HG03103 (cell line): Measurements from ENCODE around the gene G6PC1.
"Not testable (repeated sequence)": the region's sequence is repeated elsewhere in the genome, so short reads cannot be mapped to it uniquely, and the experiment has no call there.

Experiments used
- ATAC-seq: cut with Tn5 transposase; IDR thresholded peaks from one replicate; pipeline ENCODE4 v1.9.1; 2021; ENCODE audit warnings: low read depth; ENCODE audit not compliant: unreplicated experiment

The G6PC1 gene

DNA sequence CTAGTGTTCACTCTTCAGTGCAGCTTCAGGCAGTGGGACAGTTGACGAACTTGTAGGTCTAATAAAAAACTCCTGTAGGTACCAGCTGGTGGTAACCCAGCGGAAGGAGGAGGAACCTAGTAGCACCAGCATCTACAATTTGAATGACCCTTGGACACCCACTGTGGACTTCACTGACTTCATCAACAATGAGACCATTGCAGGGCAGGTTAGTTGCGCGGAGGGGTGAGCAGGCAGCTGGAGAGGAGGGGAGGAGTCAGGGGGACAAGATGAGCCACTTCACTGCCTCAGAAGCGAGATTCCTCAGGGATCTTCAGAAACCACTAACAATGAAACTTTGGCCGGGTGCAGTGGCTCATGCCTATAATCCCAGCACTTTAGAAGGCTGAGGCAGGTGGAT lies 27.3 kb upstream of the G6PC1 start:
- ATAC-seq = no peak

DNA sequence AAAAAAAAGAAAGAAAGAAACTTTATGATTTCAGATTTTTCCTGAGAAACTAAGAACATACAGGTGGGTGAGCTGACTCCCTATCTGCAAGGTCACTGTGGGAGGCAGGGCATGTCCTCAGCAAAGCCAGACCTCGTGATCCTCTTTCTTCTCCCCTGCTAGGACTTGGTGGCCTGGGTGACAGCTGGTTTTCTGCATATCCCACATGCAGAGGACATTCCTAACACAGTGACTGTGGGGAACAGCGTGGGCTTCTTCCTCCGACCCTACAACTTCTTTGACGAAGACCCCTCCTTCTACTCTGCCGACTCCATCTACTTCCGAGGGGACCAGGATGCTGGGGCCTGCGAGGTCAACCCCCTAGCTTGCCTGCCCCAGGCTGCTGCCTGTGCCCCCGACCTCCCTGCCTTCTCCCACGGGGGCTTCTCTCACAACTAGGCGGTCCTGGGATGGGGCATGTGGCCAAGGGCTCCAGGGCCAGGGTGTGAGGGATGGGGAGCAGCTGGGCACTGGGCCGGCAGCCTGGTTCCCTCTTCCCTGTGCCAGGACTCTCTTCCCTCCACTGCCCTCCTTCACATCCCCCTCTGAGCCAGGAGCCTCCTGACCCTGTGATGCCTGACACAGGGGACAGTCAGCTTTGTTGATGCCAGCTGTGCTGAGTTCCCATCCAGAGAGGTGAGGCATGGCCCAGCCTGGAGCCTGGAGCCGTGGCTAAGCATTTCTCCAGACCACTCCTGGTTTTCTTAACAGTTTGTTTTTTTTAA lies 26.5 kb upstream of the G6PC1 start:
- not testable (repeated sequence) for ATAC-seq

DNA sequence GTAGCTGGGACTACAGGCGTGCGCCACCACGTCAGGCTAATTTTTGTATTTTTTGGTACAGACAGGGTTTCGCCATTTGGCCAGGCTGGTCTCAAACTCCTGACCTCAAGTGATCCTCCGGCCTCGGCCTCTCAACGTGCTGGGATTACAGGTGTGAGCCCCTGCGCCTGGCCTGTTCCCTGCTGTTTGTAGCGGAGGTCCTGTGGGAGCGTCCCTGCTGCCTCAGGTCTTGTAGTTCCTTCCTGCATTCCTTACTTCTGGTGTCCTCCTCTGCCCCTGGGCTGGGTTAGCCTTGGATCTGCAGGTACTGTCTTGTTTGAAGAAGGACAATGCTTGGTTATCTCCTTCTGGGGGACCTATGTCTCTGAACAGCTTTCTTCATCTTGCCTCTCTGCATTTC lies 23.6 kb upstream of the G6PC1 start:
- ATAC-seq = no peak

DNA sequence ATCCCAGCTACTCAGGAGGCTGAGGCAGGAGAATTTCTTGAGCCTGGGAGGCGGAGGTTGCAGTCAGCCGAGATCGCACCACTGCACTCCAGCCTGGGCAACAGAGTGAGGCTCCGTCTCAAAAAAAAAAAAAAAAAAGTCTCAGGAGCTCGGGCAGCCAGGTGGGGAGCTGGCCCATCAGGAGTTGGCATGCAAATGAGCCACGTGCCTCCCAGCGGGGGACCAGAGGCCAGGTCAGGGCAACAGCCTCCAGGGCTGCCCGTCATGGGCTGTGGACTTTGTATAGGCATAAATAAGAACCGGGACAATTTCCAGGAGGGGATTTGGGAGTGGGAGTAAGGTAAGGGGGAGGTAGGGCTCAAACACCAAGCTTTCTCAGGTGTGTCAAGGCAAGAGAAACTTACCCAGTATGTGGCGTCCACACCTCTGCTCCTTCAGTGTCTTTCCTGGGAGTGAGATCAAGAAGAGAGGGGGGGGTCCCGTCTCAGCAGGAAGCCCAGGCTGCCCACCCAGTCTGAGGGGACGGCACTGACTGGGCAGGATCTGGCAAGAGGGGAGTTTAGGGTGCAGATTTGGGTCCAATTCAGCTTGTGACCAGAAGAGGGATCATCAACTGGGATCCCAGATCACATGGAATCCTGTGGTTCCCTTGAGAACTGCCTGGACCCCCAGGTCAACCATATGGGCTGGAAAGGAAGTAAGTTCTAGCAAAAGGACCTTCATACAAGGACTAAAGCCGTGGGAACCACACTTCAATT lies 22.3 kb upstream of the G6PC1 start:
- no peak for ATAC-seq

DNA sequence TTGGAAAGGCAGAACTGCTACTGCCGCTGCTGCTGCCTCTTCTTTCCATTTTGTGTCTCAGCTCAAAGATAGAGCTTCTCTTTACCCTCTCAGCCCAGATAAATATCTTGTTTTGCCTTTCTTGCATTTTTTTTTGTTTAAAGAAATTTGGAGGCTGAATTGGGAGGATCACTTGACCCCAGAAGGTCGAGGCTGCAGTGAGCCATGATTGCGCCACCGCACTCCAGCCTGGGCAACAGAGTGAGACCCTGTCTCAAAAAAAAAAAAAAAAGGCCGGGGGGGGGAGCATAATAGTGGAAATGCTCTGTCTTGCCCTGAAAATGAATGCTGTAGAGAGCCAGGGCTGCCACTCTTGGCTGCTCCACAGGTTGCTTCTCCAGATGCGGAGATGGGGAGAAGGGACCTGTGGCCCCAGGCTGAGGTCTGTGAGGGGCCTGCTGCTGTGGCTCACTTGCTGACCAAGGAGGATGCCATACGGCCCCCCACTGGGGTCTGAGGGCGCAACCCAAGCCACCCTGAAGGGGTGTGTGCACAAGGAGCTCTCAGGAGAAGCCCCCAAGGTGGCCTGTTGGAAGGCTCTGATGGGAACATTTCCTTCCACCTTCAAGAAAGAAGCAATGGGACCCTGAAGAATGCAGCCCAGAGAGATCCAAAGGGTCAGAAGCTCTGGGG lies 21.5 kb upstream of the G6PC1 start:
- no peak for ATAC-seq

DNA sequence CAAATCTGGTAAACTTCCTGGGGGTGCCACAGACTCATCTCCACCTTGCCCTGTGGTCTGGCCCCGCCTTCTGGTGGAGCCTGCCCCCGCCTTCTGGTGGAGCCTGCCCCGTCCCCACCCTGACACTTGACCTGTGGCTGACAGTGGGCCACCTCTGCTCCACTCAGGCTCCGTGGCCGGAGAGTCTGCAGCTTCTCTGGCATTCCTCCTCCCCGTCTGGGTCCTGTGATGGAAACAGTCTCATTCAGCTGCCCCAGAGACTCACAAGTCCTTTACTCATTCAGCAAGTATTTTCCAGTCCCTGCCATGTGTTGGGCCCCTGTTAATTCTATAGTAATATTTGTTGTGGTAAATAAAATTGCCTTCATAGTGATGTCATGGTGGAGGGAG lies 21.0 kb upstream of the G6PC1 start:
- no peak for ATAC-seq

DNA sequence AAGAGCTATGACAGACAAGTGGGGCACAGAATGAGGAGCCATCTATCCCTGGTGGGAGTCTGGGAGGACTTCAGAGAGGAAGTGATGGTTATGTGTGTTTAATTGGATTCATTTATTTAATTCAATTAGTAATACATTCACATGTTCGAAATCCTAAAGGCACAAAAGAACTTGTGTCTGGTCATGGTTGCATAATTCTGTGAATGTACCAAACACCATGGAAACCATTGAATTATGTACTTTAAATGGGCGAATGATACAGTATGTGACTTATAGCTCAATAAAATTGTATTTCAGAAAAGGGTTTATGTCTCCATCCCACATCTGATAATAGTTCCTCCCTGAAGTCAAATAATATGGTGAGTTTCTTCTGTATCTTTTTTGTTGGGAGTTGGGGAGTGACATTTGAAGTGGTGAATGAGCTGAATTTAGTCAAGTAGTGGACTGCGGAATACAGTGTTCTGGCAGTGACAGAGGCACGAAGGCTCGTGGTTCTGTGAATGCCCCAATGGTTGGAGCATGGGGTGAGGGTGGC lies 19.8 kb upstream of the G6PC1 start:
- no peak for ATAC-seq

DNA sequence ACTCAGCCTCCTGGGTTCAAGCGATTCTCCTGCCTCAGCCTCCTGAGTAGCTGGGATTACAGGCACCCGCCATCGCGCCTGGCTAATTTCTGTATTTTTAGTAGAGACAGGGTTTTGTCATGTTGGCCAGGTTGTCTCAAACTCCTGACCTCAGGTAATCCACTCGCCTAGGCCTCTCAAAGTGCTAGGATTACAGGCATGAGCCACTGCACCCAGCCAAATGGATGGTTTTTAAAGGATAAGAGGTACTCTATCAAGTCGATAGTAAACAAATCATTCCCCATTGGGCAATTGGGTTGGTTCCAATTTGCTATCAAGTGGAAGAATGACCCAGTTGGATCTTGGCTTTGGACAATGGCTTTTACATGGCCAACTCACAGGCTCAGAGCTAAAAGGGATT lies 18.9 kb upstream of the G6PC1 start:
- ATAC-seq = not testable (repeated sequence)

DNA sequence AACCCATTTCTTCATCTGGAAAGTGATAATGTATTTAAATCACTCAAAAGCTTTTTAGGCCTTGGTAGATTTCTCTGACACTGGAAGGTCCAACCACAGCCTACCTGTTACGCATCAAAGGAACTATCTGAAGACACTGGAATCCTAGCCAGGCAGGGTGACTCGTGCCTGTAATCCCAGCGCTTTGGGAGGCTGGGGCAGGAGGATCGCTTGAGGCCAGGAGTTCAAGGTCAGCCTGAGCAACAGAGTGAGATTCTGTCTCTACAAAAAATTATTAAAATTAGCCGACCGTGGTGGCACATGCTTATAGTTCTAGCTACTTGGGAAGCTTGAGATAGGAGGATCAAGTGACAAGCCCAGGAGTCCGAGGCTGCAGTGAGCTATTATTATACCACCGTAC lies 18.4 kb upstream of the G6PC1 start:
- no peak for ATAC-seq

DNA sequence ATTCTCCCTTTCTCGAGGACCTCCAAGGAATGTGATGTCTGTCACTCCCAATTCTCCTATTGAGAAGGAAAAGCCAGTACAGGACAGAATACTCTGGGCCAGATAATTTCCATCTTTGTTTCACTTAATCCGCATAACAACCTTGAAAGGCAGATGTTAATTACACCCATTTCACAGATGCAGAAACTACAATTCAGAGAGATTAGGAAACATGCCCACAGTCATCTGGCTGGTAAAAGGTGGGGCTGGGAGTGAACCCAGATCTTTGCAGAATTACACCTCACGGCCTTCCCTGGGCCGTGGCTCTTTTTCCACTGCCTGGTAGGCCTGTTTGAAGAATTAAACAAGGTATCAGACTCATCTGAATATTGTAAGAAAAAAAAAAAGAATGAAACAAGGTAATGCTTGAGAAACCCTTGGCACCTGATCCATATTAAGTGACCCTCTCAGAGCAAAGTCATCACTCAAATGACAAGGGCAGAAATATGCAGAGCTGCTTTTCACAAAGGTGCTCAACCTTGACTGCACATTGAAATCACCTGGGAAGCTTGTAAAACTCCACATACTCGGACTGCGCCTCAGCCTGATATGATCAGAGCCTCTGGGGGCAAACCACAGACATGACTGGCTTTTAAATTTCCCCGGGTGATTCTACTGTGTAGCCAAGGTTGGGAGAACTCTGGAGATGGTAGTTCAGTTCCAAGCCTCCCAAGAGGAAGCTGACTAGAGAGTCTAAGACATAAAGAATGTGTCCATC lies 16.6 kb upstream of the G6PC1 start:
- ATAC-seq = no peak

DNA sequence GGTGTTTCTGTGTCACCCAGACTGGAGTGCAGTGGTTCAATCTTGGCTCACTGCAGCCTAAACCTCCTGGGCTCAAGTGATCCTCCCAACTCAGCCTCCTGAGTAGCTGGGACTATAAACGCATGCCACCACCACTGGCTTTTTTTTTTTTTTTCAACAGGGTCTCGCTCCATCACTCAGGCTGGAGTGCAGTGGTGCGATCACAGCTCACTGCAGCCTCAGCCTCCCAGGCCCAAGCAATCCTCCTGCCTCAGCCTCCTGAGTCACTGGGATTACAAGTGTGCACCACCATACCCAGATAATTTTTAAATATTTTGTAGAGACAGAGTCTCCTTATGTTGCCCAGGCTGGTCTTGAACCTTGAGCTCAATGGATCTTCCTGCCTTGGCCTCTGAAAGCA lies 14.8 kb upstream of the G6PC1 start:
- ATAC-seq = not testable (repeated sequence)

DNA sequence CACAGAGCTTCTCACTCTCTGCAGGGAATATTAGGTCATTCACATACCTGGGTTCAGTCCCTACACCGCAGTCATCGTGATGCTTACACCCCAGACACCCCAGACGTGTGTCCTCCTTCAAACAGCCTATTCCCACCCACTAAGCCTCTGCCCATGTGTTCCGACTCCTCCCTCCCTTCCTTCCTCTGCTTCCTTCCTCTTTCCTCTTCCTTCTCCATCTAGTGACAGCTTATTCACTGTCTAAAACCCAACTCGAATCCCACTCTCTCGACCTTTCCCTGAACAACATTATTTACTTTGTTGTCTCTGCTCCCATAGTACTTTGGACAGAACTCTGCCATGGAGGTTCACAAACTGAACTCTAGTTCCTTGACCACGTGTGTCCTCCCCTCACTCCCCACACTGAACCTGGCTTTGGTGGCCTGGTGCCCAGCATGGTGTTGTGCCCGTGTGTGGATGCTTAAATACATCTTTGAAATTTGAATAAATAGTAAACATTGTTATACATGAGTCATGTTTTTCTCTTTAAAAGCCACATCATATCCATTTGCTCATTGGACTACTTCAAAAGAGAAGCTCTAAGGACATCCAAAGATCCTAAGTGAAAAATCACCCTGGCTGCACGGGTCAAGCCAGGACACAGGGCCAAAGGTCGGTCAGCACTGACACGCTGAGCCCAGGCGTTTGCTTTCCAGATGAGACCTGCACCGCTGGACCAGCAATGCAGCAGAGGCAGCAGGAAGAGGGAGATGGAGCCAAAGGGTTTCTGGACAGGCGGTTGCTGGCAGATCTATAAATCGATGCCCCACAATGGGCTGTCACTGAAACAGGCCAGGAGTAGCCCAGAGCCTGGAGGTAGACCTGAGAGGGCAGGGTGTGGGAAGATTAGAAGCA lies 14.1 kb upstream of the G6PC1 start:
- no peak for ATAC-seq

DNA sequence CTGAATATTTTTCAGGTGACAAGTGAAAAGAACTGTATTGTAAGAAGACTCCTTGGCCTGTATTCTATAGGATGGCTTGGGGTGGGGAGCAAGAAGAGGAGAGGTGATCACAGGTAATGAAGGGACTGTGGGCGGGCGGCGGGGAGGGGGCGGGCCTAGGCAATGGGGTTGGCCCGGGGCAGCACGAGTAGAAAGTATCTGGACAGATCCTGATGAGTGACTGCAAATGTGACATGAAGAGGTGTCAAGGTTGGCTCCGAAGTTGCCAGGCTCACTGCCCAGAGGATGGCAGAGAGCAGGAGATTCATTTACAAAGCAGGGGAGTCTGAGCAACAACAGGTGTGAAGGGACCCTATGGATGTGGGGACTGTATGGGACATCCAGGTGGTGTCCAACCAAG lies 10.8 kb upstream of the G6PC1 start:
- no peak for ATAC-seq

DNA sequence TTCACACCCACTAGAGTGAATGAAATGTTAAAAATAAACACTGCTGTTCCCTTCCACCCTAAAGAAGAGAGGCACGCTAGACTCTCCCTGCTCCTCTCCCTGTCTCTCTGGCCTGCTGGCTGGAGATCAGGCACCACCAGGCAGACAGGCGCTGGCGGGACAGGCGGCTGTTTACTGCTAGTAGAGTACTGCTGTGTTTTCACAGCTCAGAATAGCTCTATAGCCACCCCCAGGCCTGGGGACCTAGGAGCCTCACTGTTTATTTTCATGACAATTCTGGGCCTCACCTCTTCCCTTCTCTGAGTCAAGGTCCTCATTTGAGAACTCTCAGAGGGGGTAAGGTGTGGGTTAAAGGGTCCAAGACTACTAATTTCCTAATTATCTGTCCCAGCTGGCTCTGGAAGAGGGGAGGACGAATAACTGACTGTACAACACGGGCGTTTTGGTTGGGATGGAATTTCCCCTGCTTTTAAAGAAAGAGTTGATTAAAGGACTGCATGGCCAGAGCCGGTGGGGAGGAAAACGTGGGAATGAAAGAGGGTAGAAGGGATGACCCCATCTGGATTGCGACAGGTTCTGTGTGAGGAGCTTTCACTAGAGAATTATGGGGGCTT lies 9.0 kb upstream of the G6PC1 start:
- ATAC-seq = no peak

DNA sequence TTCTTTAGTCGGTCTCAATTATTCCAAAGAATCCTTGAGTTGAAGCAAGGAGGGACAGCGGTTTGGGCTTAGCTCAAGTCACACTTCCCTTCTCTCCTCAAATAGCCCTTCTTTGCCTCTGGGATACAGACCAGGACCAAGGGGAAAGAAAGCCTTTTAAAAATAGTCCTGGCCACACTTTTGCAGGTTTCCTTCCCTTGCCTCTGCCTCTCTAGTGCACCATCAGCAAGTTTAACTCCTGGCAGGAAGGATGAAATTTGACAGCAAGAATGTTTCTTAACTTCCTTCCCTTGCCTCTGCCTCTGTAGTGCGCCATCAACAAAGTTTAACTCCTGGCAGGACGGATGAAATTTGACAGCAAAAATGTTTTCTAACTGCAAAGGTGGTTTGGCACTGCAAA lies 7.2 kb upstream of the G6PC1 start:
- ATAC-seq = no peak

DNA sequence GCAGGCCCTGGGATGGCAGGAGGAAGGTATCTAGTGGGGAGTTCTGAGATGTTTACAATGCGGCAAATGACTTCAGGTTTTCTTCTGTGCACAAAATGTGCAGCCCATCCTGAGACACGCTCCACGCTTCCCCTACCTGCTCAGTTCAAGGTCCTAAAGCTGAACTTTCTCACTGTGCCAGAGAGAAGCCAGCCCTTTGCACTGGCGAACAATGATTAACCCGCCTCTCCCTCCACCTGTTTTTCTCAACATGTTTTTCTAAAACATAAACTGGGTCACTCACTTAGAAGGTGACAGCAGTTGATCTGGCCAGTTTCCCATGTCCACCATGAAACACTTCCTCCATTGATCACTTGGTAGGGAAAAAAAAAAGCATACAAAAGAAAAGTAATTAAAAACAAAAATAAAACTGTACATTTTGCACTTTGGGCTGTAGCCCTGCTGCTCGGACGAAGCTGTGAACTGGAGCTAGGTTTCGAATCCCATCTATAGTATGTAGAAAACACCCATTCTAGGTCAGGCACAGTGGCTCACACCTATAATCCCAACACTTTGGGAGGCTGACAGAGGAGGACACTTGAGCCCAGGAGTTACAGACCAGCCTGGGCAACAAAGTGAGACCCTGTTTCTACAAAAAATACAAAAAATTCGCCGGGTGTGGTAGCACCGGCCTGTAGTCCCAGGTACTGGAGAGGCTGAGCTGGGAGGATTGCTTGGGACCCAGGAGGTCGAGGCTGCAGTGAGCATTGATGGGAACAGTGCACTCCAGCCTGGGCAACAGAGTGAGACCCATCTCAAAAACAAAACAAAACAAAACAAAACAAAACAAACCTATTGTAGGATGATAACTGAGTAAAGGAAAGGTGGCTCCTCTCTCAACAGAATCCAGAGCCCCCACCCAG lies 6.1 kb upstream of the G6PC1 start:
- ATAC-seq = no peak

DNA sequence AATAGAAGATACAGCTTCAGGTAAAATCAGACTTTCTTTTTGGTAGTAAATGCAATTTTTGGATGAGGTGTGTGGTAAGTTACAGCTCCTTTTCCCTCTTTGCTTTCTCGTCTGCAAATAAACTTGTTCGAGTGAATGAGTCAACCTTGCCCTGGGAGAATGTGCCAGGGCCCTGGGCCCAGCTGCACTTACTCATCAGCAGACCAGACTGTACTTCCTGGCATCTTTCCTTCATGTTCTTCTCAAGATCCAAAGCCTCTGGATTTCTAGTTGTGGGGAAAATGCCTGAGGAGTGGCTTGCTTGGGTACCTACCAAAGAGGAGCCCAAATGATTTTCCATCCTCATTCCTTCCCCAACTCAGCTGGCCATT lies 5.4 kb upstream of the G6PC1 start:
- ATAC-seq = no peak

DNA sequence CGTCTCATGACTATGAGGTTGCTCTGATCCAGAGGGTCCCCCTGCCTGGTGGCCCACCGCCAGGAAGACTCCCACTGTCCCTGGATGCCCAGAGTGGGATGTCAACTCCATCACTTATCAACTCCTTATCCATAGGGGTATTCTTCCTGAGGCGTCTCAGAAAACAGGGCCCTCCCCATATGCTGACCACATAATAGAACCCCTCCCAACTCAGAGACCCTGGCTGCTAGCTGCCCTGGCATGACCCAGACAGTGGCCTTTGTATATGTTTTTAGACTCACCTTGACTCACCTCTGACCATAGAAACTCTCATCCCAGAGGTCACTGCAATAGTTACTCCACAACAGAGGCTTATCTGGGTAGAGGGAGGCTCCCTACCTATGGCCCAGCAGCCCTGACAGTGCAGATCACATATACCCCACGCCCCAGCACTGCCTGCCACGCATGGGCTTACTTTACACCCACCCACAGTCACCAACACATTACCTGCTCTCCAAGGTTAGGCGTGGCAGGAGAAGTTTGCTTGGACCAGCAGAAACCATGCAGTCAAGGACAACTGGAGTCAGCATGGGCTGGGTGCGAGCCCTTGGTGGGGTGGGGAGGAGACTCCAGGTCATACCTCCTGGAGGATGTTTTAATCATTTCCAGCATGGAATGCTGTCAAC lies 2.3 kb upstream of the G6PC1 start:
- ATAC-seq = no peak
